GM21528 (cell line): ENCODE data around the gene OR2J3.
"Not testable (repeated sequence)": the region's sequence is repeated elsewhere in the genome, so short reads cannot be mapped to it uniquely, and the experiment has no call there.

Experiments used
- ATAC-seq: cut with Tn5 transposase; IDR thresholded peaks from one replicate; pipeline ENCODE4 v1.9.1; 2021; ENCODE audit warnings: mild to moderate bottlenecking, moderate library complexity; ENCODE audit not compliant: unreplicated experiment, low FRiP score

OR2J3 gene

DNA sequence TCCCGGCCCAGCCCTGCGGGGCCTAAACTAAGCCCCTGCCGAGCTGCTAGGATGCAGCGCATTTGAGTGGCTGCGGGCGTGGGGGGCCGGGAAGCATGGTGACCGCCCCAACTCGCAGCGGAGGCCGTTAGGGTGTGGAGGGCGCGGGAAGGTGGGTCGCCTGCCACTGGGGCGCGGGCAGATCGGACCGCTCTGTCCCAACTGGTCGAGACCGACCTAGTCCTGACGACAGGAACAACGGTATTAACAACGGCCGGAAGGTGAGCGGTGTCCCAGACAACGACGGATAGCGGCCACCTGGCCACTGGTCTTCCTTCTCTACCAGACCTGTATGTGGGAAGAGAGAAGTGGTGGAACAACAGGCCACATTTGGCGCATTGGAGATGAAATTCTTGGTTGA is 52.1 kb downstream of the OR2J3 start:
- ATAC-seq, result not testable (repeated sequence)
